Measurements from ENCODE around the gene ALDH1A2. TPM values are rescaled to one million over a fixed set of nuclear protein-coding genes. Genes with fewer than 3 reads are reported as not detected.
"Not testable (repeated sequence)": the region's sequence is repeated elsewhere in the genome, so short reads cannot be mapped to it uniquely, and the experiment has no call there.

The ALDH1A2 gene
- total and polyA plus RNA-seq, 4 donors: 3.8 to 15.1 (median 8.0) TPM

- intact Hi-C loops (cut with DNase I): no loop called here
- no peak overlapping the region for H3K4me3 ChIP-seq (ENCODE audit: low read length in 2 of 2)
Measured at GRCh38 chr15:58014040-58014439, 51.5 kb downstream of the ALDH1A2 start.

GRCh38 chr15:58010983-58011382 is 54.5 kb downstream of the ALDH1A2 start:
- Histone ChIP-seq H3K27ac (ENCODE audit: low read depth in 1 of 2, low read length in 2 of 2) (no peak overlapping the region), H3K4me1 (ENCODE audit: control insufficient read depth in 1 of 2, insufficient read depth in 2 of 2, low read length in 2 of 2) (no peaks in the 10 kb centered on the region), H3K4me3 (ENCODE audit: low read length in 2 of 2) (no peak overlapping the region), H3K36me3 (ENCODE audit: control insufficient read depth in 1 of 2, insufficient read depth in 2 of 2, low read length in 1 of 2) (no peaks in the 10 kb centered on the region), H3K9me3 (ENCODE audit: control insufficient read depth, low read length) (no peaks in the 10 kb centered on the region), H3K27me3 (ENCODE audit: control insufficient read depth in 1 of 2, insufficient read depth in 2 of 2, low read length in 1 of 2) (peaks cover 0 to 1% of the 10 kb centered on the region in 2 donors)
- ATAC-seq (ENCODE audit: low FRiP score): no peak
- DNase-seq: no peak
- intact Hi-C loops (cut with DNase I): no loop called here
- WGBS, 2 donors: 62 to 67% methylated on average over 2 of the region's 2 CpGs

More at GRCh38 chr15:58014040-58014439, 51.5 kb downstream of the ALDH1A2 start:
- DNase-seq (no peak), ATAC-seq (ENCODE audit: low FRiP score) (no peak)
- Histone ChIP-seq H3K27ac (ENCODE audit: low read depth in 1 of 2, low read length in 2 of 2) (no peak overlapping the region), H3K9me3 (ENCODE audit: control insufficient read depth, low read length) (no peaks in the 10 kb centered on the region), H3K4me1 (ENCODE audit: control insufficient read depth in 1 of 2, insufficient read depth in 2 of 2, low read length in 2 of 2) (no peaks in the 10 kb centered on the region), H3K27me3 (ENCODE audit: control insufficient read depth in 1 of 2, insufficient read depth in 2 of 2, low read length in 1 of 2) (peaks cover 0 to 1% of the 10 kb centered on the region in 2 donors), H3K36me3 (ENCODE audit: control insufficient read depth in 1 of 2, insufficient read depth in 2 of 2, low read length in 1 of 2) (no peaks in the 10 kb centered on the region)
- WGBS, 2 donors: 88 to 90% methylated on average over 4 of the region's 4 CpGs

GRCh38 chr15:58003810-58004209 is 61.7 kb downstream of the ALDH1A2 start:
- no peak overlapping the region for H3K4me3 ChIP-seq (ENCODE audit: low read length in 2 of 2)
- DNase-seq: no peak
- WGBS, 2 donors: 82 to 84% methylated on average over 3 of the region's 3 CpGs
- intact Hi-C loops (cut with DNase I): no loop called here
- no peaks in the 10 kb centered on the region for H3K36me3 ChIP-seq (ENCODE audit: control insufficient read depth in 1 of 2, insufficient read depth in 2 of 2, low read length in 1 of 2)
- H3K27me3 ChIP-seq (ENCODE audit: control insufficient read depth in 1 of 2, insufficient read depth in 2 of 2, low read length in 1 of 2): no peaks in the 10 kb centered on the region
- H3K27ac ChIP-seq (ENCODE audit: low read depth in 1 of 2, low read length in 2 of 2): no peak overlapping the region
- H3K4me1 ChIP-seq (ENCODE audit: control insufficient read depth in 1 of 2, insufficient read depth in 2 of 2, low read length in 2 of 2): no peaks in the 10 kb centered on the region
- ATAC-seq (ENCODE audit: low FRiP score): no peak
- H3K9me3 ChIP-seq (ENCODE audit: control insufficient read depth, low read length): peaks cover 3% of the 10 kb centered on the region

- Histone ChIP-seq H3K27me3 (ENCODE audit: control insufficient read depth in 1 of 2, insufficient read depth in 2 of 2, low read length in 1 of 2) (no peaks in the 10 kb centered on the region), H3K9me3 (ENCODE audit: control insufficient read depth, low read length) (peaks cover 3% of the 10 kb centered on the region), H3K27ac (ENCODE audit: low read depth in 1 of 2, low read length in 2 of 2) (no peak overlapping the region), H3K4me1 (ENCODE audit: control insufficient read depth in 1 of 2, insufficient read depth in 2 of 2, low read length in 2 of 2) (no peaks in the 10 kb centered on the region), H3K36me3 (ENCODE audit: control insufficient read depth in 1 of 2, insufficient read depth in 2 of 2, low read length in 1 of 2) (no peaks in the 10 kb centered on the region), H3K4me3 (ENCODE audit: low read length in 2 of 2) (no peak overlapping the region)
- DNase-seq (no peak), ATAC-seq (ENCODE audit: low FRiP score) (no peak)
- intact Hi-C loops (cut with DNase I): no loop called here
- 56 to 57% methylated on average over 6 of the region's 6 CpGs for WGBS, 2 donors
Measured at GRCh38 chr15:58002338-58003126, 63.0 kb downstream of the ALDH1A2 start.

- H3K9me3 ChIP-seq (ENCODE audit: control insufficient read depth, low read length); H3K4me3 ChIP-seq (ENCODE audit: low read length in 2 of 2); H3K27ac ChIP-seq (ENCODE audit: low read depth in 1 of 2, low read length in 2 of 2); H3K4me1 ChIP-seq (ENCODE audit: control insufficient read depth in 1 of 2, insufficient read depth in 2 of 2, low read length in 2 of 2); H3K27me3 ChIP-seq (ENCODE audit: control insufficient read depth in 1 of 2, insufficient read depth in 2 of 2, low read length in 1 of 2); ATAC-seq (ENCODE audit: low FRiP score); DNase-seq; intact Hi-C loops (cut with DNase I); H3K36me3 ChIP-seq (ENCODE audit: control insufficient read depth in 1 of 2, insufficient read depth in 2 of 2, low read length in 1 of 2): not testable (repeated sequence)
- 84 to 86% methylated on average over 2 of the region's 2 CpGs for WGBS, 2 donors
Measured at GRCh38 chr15:57999699-58000098, 65.8 kb downstream of the ALDH1A2 start.

GRCh38 chr15:57996561-57996960 is 69.0 kb downstream of the ALDH1A2 start:
- 90 to 98% methylated on average over 1 of the region's 1 CpG for WGBS, 2 donors
- ATAC-seq (ENCODE audit: low FRiP score) (no peak), DNase-seq (no peak)
- H3K27ac ChIP-seq (ENCODE audit: low read depth in 1 of 2, low read length in 2 of 2): no peak overlapping the region
- H3K27me3 ChIP-seq (ENCODE audit: control insufficient read depth in 1 of 2, insufficient read depth in 2 of 2, low read length in 1 of 2): no peaks in the 10 kb centered on the region
- intact Hi-C loops (cut with DNase I): no loop called here
- no peaks in the 10 kb centered on the region for H3K36me3 ChIP-seq (ENCODE audit: control insufficient read depth in 1 of 2, insufficient read depth in 2 of 2, low read length in 1 of 2)
- H3K4me3 ChIP-seq (ENCODE audit: low read length in 2 of 2): no peak overlapping the region
- H3K9me3 ChIP-seq (ENCODE audit: control insufficient read depth, low read length): peaks cover 5% of the 10 kb centered on the region
- no peaks in the 10 kb centered on the region for H3K4me1 ChIP-seq (ENCODE audit: control insufficient read depth in 1 of 2, insufficient read depth in 2 of 2, low read length in 2 of 2)

GRCh38 chr15:57994221-57995049 is 71.1 kb downstream of the ALDH1A2 start:
- Histone ChIP-seq H3K4me1 (ENCODE audit: control insufficient read depth in 1 of 2, insufficient read depth in 2 of 2, low read length in 2 of 2) (no peaks in the 10 kb centered on the region), H3K27ac (ENCODE audit: low read depth in 1 of 2, low read length in 2 of 2) (no peak overlapping the region), H3K36me3 (ENCODE audit: control insufficient read depth in 1 of 2, insufficient read depth in 2 of 2, low read length in 1 of 2) (no peaks in the 10 kb centered on the region), H3K9me3 (ENCODE audit: control insufficient read depth, low read length) (peaks cover 2% of the 10 kb centered on the region), H3K4me3 (ENCODE audit: low read length in 2 of 2) (no peak overlapping the region), H3K27me3 (ENCODE audit: control insufficient read depth in 1 of 2, insufficient read depth in 2 of 2, low read length in 1 of 2) (no peaks in the 10 kb centered on the region)
- DNase-seq (no peak), ATAC-seq (ENCODE audit: low FRiP score) (no peak)
- WGBS, 2 donors: 63 to 64% methylated on average over 3 of the region's 3 CpGs
- intact Hi-C loops (cut with DNase I): no loop called here

GRCh38 chr15:57993409-57994145 is 71.9 kb downstream of the ALDH1A2 start:
- ATAC-seq (ENCODE audit: low FRiP score): no peak
- WGBS, 2 donors: 73 to 74% methylated on average over 3 of the region's 3 CpGs
- H3K4me1 ChIP-seq (ENCODE audit: control insufficient read depth in 1 of 2, insufficient read depth in 2 of 2, low read length in 2 of 2): no peaks in the 10 kb centered on the region
- peaks cover 2% of the 10 kb centered on the region for H3K9me3 ChIP-seq (ENCODE audit: control insufficient read depth, low read length)
- H3K4me3 ChIP-seq (ENCODE audit: low read length in 2 of 2): no peak overlapping the region
- no peaks in the 10 kb centered on the region for H3K36me3 ChIP-seq (ENCODE audit: control insufficient read depth in 1 of 2, insufficient read depth in 2 of 2, low read length in 1 of 2)
- intact Hi-C loops (cut with DNase I): no loop called here
- H3K27me3 ChIP-seq (ENCODE audit: control insufficient read depth in 1 of 2, insufficient read depth in 2 of 2, low read length in 1 of 2): no peaks in the 10 kb centered on the region
- no peak overlapping the region for H3K27ac ChIP-seq (ENCODE audit: low read depth in 1 of 2, low read length in 2 of 2)
- no peak for DNase-seq
